GM23248 (cell line): Measurements from ENCODE around the gene ZNF274. TPM values are rescaled to one million over a fixed set of nuclear protein-coding genes. Genes with fewer than 3 reads are reported as not detected.
A peak's percentile ranks its signal among the peaks of the same experiment; 100 is the strongest.

ENCODE experiments used
- DNase-seq: peaks from one replicate; pipeline ENCODE4 v3.0.0-alpha.2; 2015
- H2AFZ ChIP-seq: fragments of 200-600 bp; sonication (generic); 2 replicates; pipeline ENCODE4 v1.6.1; 2016; ENCODE audit warnings: antibody characterized with exemption
- H3F3A ChIP-seq: fragments of 200-600 bp; sonication (generic); 2 replicates; pipeline ENCODE4 v1.6.1; 2016; ENCODE audit warnings: mild to moderate bottlenecking, antibody characterized with exemption, mixed run types; ENCODE audit not compliant: insufficient read depth
- H3K27ac ChIP-seq: fragments of 200-600 bp; sonication (generic); 2 replicates; pipeline ENCODE4 v1.5.1; 2016; ENCODE audit warnings: mild to moderate bottlenecking
- H3K27me3 ChIP-seq: fragments of 200-600 bp; sonication (generic); replicated peaks from 2 replicates; pipeline ENCODE4 v1.6.1; 2016; ENCODE audit warnings: mild to moderate bottlenecking; ENCODE audit not compliant: insufficient read depth
- H3K36me3 ChIP-seq: fragments of 200-600 bp; sonication (generic); 2 replicates; pipeline ENCODE4 v1.6.1; 2016; ENCODE audit warnings: low read depth, mild to moderate bottlenecking
- H3K4me1 ChIP-seq: fragments of 200-600 bp; sonication (generic); 2 replicates; pipeline ENCODE4 v1.6.1; 2016; ENCODE audit warnings: mild to moderate bottlenecking; ENCODE audit not compliant: insufficient read depth
- H3K4me2 ChIP-seq: fragments of 200-600 bp; sonication (generic); one replicate; pipeline ENCODE4 v1.6.1; 2016; ENCODE audit warnings: mild to moderate bottlenecking; ENCODE audit not compliant: unreplicated experiment
- H3K4me3 ChIP-seq: fragments of 200-600 bp; sonication (generic); 2 replicates; pipeline ENCODE4 v1.5.1; 2016; ENCODE audit warnings: mild to moderate bottlenecking
- H3K79me2 ChIP-seq: fragments of 200-600 bp; sonication (generic); 2 replicates; pipeline ENCODE4 v1.6.1; 2016; ENCODE audit warnings: mild to moderate bottlenecking; ENCODE audit not compliant: insufficient read depth
- H3K9ac ChIP-seq: fragments of 200-600 bp; sonication (generic); 2 replicates; pipeline ENCODE4 v1.6.1; 2016; ENCODE audit warnings: mild to moderate bottlenecking
- H3K9me2 ChIP-seq: fragments of 200-600 bp; sonication (generic); 2 replicates; pipeline ENCODE4 v1.6.1; 2016; ENCODE audit warnings: mixed run types, mild to moderate bottlenecking, moderate library complexity; ENCODE audit not compliant: insufficient read depth
- H3K9me3 ChIP-seq: fragments of 200-600 bp; sonication (generic); one replicate; pipeline ENCODE4 v1.6.1; 2017; ENCODE audit warnings: low read depth
- H4K20me1 ChIP-seq: fragments of 200-600 bp; sonication (generic); 2 replicates; pipeline ENCODE4 v1.6.0; 2016; ENCODE audit not compliant: insufficient read depth
- EZH2 ChIP-seq: fragments of 200-600 bp; sonication (generic); IDR thresholded peaks from 2 replicates; pipeline ENCODE4 v1.6.1; 2018; ENCODE audit warnings: antibody characterized with exemption, mild to moderate bottlenecking; ENCODE audit not compliant: insufficient read depth, poor library complexity, severe bottlenecking
- EZH2phosphoT487 ChIP-seq: fragments of 200-600 bp; sonication (generic); IDR thresholded peaks from 2 replicates; pipeline ENCODE4 v1.6.1; 2018; ENCODE audit warnings: antibody characterized with exemption, moderate library complexity, mild to moderate bottlenecking, low read depth; ENCODE audit not compliant: insufficient read depth
- WGBS, 2 experiments: methylation state at CpG; one replicate each; pipeline ENCODE4 v1.1.6; 2015 to 2017; ENCODE audit warnings: low lambda C conversion rate in 2 of 2, low coverage in 1 of 2; ENCODE audit errors: missing lambda C conversion rate in 2 of 2; 5-methylcytosine and 5-hydroxymethylcytosine counted together
- in situ Hi-C: fragments of 300-500 bp; cut with MboI; formaldehyde crosslinking; loops from 2 replicates; pipeline ENCODE4 v1.15.0; 2020
- polyA plus RNA-seq: library from polyadenylated mRNA; unstranded; fragments of >200 nt; fragmentation: Nextera tagmentation; extraction: Ambion mirVana; gene quantifications from 2 replicates; pipeline ENCODE4 v1.2.1, GENCODE V29; 2016
- total RNA-seq: library from RNA; depleted of rRNA; stranded (reverse); fragments of >200 nt; shearing (Covaris generic); gene quantifications from 2 replicates; pipeline ENCODE4 v1.2.3, GENCODE V29; 2014

ZNF274 gene
- total and polyA plus RNA-seq, 2 experiments from 2014 or later: 18.0 to 20.8 TPM

DNA sequence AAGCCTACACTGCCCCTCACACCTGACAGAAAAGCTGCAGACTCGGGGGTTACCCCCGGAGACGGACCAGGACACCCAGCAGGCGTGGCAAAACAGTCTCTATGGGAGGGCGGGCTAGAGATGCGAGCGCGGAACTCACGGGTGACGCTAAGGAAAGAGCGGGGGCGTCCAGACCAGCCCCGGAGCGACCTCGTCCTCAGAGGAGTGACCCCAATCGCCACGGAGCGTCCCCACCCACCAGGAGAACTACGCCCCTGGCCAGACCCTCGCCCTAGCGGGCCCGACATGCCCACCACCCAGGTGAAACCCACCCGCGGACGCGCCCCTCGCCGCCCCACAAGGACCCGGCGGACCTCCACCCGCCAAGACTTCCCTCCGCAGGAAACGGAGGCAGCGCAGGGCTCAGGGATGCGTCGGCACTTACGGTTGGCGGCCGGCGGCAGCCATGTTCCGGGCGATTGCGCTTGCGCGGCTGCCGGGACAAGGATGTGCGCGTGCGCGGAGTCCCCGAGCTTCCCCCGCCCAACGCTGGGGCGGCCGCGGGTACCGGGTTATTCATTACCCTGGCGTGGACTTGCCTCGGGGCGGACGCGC, 32.4 kb upstream of the ZNF274 start, which contains the start of gene ZNF329:
Gene ZNF329 (minus strand): TSS at position 462 of the 594 bp plus-strand sequence. CDS start 21,286 bp downstream, outside the sequence.
- Histone ChIP-seq H3K4me1 (peaks cover 4% of the 10 kb centered on the region), H2AFZ (peak within 1 kb of the TSS; percentile 87), H3K79me2 (peaks cover 67% of the 10 kb centered on the region), H3K36me3 (no peaks in the 10 kb centered on the region), H3K27me3 (no peaks in the 10 kb centered on the region), H3K4me3 (peak within 1 kb of the TSS; percentile 84), H3K27ac (peak within 1 kb of the TSS; percentile 76), H3K4me2 (peak within 1 kb of the TSS; percentile 97), H3K9ac (peak within 1 kb of the TSS; percentile 95), H4K20me1 (no peaks in the 10 kb centered on the region), H3K9me3 (peaks cover 3% of the 10 kb centered on the region), H3F3A (0 out of 2 replicates have a peak, but pooled peaks cover 5% of the 10 kb centered on the region), H3K9me2 (no peaks in the 10 kb centered on the region)
- 1 to 2% methylated on average over 53 to 56 of the region's 62 CpGs for WGBS, 2 experiments
- in situ Hi-C loops: no loop called here
- TF ChIP-seq EZH2: no peak
- TF ChIP-seq EZH2phosphoT487: no peak
- peak; percentile 96 for DNase-seq

DNA sequence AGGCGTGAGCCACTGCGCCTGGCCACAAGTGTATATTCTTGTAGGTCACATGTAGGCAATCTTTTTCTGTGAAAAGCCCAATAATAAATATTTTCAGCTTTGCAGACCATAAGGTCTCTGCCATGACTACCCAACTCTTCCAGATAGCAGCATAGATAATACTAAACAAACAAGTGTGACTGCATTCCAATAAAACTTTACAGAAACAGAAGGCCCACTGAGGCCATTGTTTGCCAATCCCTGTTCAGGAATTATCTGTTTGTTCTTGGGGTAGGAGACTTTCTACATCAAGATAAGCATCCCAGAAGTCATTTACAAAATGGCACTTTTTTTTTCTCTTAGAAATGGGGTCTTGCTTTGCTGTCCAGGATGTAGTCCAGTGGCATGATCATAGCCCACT, 29.5 kb upstream of the ZNF274 start:
- 0 out of 2 replicates have a peak, but pooled peaks cover 5% of the 10 kb centered on the region for H3F3A ChIP-seq
- no peak overlapping the region for H3K4me2 ChIP-seq
- in situ Hi-C loops: no loop called here
- no peaks in the 10 kb centered on the region for H3K36me3 ChIP-seq
- H3K9me2 ChIP-seq: no peaks in the 10 kb centered on the region
- peaks cover 4% of the 10 kb centered on the region for H3K4me1 ChIP-seq
- no peak overlapping the region for H3K27ac ChIP-seq
- H3K4me3 ChIP-seq: peak overlapping the region; percentile 95; the same call in 1 of the 2 replicates
- peaks cover 54% of the 10 kb centered on the region for H3K79me2 ChIP-seq
- H3K9me3 ChIP-seq: no peaks in the 10 kb centered on the region
- TF ChIP-seq EZH2 (no peak), EZH2phosphoT487 (no peak)
- H2AFZ ChIP-seq: no peak overlapping the region
- DNase-seq: no peak
- 91 to 97% methylated on average over 2 of the region's 2 CpGs for WGBS, 2 experiments
- H3K27me3 ChIP-seq: no peaks in the 10 kb centered on the region
- no peaks in the 10 kb centered on the region for H4K20me1 ChIP-seq
- no peak overlapping the region for H3K9ac ChIP-seq

DNA sequence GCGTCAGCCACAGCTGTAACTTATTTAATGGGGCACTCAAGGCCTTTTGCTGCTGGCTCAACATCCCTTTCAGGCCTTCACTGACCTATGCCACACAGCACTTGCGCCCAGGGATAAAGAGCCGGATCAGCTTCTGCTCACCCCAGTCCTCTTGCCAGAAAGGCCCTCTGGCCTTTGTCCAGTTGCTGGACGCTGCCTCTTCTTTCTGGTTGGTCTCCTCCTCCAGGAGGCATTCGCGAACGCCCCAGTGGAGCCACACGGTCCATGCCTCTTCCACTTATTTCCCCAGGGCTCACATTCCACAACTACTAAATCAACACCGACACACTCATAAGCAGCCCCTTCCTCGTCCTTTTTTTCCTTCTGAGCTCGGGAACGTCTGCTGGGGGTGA, 28.6 kb upstream of the ZNF274 start:
- Histone ChIP-seq H3K27me3 (no peaks in the 10 kb centered on the region), H3F3A (0 out of 2 replicates have a peak, but pooled peaks cover 5% of the 10 kb centered on the region), H3K9me3 (no peaks in the 10 kb centered on the region), H2AFZ (peak overlapping the region; percentile 88), H3K27ac (peak overlapping the region; percentile 81), H3K79me2 (peaks cover 45% of the 10 kb centered on the region), H3K9ac (peak overlapping the region; percentile 85), H3K9me2 (no peaks in the 10 kb centered on the region), H4K20me1 (no peaks in the 10 kb centered on the region), H3K4me3 (peak overlapping the region; percentile 95), H3K4me2 (peak overlapping the region; percentile 83), H3K4me1 (peaks cover 4% of the 10 kb centered on the region), H3K36me3 (no peaks in the 10 kb centered on the region)
- DNase-seq: peak; percentile 75
- 4 to 7% methylated on average over 11 to 12 of the region's 12 CpGs for WGBS, 2 experiments
- no peak for TF ChIP-seq EZH2phosphoT487
- TF ChIP-seq EZH2: no peak
- in situ Hi-C loops: no loop called here

DNA sequence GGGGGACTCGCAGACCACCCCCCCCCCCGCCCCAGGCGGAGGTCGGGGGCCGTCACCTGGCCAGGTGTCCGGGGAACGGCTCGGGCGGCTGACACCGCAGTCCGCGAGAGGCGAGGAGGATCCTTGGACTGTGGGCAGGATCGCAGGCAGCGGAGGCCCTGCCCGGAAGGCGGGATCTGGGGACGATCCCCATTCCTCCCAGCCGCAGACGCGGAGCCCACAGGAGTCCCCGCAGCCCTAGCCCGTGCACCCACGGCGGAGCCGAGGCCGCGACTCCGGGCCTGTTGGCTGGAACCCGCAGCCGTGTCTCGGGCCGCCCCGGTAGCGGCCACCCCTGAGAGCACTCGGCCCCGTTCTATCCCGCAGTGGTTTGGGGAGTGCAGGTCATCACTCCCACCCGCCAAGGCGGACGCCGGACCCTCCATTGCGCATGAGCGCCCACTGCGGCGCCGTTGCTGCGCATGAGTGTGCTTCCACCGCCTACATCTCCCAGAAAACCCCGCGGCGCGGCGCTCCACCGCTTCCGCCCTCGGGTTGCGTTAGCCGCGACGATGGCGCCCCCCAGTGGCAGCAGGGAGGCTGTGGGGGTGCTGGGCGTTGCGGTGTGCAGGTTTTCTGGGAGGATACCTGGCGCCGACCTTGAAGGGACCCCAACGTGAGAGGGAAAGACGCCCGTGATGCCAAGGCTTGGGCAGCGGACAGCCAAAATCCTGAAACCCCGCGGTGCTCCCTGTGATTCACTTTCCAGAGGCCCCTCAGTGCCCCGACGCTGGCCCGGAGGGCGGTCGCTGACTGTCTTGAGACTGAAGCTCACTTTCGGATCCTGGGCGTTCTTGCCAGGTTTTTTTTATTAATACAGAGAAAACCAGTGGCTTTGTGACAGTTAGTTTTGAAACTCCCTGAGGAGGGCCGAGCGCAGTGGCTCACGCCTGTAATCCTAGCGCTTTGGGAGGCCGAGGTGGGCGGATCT, 27.9 kb upstream of the ZNF274 start:
- no peaks in the 10 kb centered on the region for H3K27me3 ChIP-seq
- H3K4me3 ChIP-seq: peak overlapping the region; percentile 95
- peak overlapping the region; percentile 89 for H3K4me2 ChIP-seq
- no peaks in the 10 kb centered on the region for H4K20me1 ChIP-seq
- 0 out of 2 replicates have a peak, but pooled peaks cover 5% of the 10 kb centered on the region for H3F3A ChIP-seq
- in situ Hi-C loops: no loop called here
- H3K9me3 ChIP-seq: no peaks in the 10 kb centered on the region
- H3K9ac ChIP-seq: peak overlapping the region; percentile 85
- DNase-seq: peak; percentile 98
- WGBS, 2 experiments: 2 to 3% methylated on average over 72 to 80 of the region's 85 CpGs
- H3K36me3 ChIP-seq: no peaks in the 10 kb centered on the region
- TF ChIP-seq EZH2phosphoT487 (no peak), EZH2 (no peak)
- H2AFZ ChIP-seq: peak overlapping the region; percentile 88
- H3K4me1 ChIP-seq: peaks cover 4% of the 10 kb centered on the region; the same call in 1 of the 2 replicates
- H3K9me2 ChIP-seq: no peaks in the 10 kb centered on the region
- H3K27ac ChIP-seq: peak overlapping the region; percentile 81
- H3K79me2 ChIP-seq: peaks cover 38% of the 10 kb centered on the region
